ENCODE measurements around the gene MAP1LC3A. TPM values are rescaled to one million over a fixed set of nuclear protein-coding genes. Genes with fewer than 3 reads are reported as not detected.
A peak's percentile ranks its signal among the peaks of the same experiment; 100 is the strongest.
"Not testable (repeated sequence)": the region's sequence is repeated elsewhere in the genome, so short reads cannot be mapped to it uniquely, and the experiment has no call there.

Gene MAP1LC3A
- total RNA-seq, 2 experiments from 2014 or later, result 1.6 to 1.7 TPM

DNA sequence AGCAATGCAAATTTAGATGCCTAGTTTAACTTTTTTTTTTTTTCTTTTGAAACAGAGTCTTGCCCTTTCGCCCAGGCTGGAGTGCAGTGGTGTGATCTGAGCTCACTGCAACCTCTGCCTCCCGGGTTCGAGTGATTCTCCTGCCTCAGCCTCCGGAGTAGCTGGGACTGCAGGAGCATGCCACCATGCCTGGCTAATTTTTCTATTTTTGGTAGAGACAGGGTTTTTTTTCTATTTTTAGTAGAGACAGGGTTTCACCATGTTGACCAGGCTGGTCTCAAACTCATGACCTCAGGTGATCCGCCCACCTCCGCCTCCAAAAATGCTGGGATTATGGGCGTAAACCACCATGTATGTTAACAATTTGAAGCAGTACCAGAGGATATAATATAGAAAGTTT is 39.7 kb upstream of the MAP1LC3A start:
- intact Hi-C loops (cut with micrococcal nuclease), result loop anchor here (5.0 to 10.0 kb wide), 2 partner anchors 358 to 404 kb away; partner anchors contain the start of genes ACSS2 and EIF2S2
- peaks cover 48% of the 10 kb centered on the region for H3K4me1 Mint-ChIP-seq (ENCODE audit: low read depth)

DNA sequence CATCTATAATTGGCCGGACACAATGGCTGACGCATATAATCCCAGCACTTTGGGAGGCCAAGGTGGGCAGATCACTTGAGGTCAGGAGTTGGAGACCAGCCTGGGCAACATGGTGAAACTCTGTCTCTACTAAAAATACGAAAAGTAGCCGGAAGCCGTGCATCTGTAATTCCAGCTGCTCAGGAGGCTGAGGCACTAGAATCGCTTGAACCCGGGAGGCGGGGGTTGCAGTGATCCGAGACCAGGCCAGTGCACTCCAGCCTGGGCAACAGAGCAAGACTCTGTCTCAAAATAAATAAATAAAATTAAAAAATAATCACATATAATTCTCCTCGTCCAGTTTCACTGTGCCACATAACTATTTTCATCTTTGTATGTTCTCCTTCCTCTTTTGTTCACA is 38.7 kb upstream of the MAP1LC3A start:
- CTCF ChIA-PET, result interaction anchor here (1.5 to 6.2 kb wide), 3 partner anchors 19 to 207 kb away, joined by 5 to 82 read pairs (median 48); no protein-coding TSS in a partner anchor
- not testable (repeated sequence) for H3K4me3 Mint-ChIP-seq; H3K27me3 Mint-ChIP-seq (ENCODE audit: low read depth); H3K9me3 Mint-ChIP-seq; H3K36me3 Mint-ChIP-seq (ENCODE audit: low read depth); H3K27ac Mint-ChIP-seq; DNase-seq
- peaks cover 48% of the 10 kb centered on the region for H3K4me1 Mint-ChIP-seq (ENCODE audit: low read depth)
- intact Hi-C loops (cut with micrococcal nuclease), result loop anchor here (5.0 to 10.0 kb wide), 2 partner anchors 357 to 405 kb away; partner anchors contain the start of genes ACSS2 and EIF2S2

More for the DNA sequence above, 39.7 kb upstream of the MAP1LC3A start:
- not testable (repeated sequence) for H3K27me3 Mint-ChIP-seq (ENCODE audit: low read depth); H3K9me3 Mint-ChIP-seq; DNase-seq; H3K27ac Mint-ChIP-seq; H3K4me3 Mint-ChIP-seq; H3K36me3 Mint-ChIP-seq (ENCODE audit: low read depth)
- CTCF ChIA-PET, result interaction anchor here (1.5 to 5.0 kb wide), 2 partner anchors 19 to 206 kb away, joined by 5 to 48 read pairs; no protein-coding TSS in a partner anchor

DNA sequence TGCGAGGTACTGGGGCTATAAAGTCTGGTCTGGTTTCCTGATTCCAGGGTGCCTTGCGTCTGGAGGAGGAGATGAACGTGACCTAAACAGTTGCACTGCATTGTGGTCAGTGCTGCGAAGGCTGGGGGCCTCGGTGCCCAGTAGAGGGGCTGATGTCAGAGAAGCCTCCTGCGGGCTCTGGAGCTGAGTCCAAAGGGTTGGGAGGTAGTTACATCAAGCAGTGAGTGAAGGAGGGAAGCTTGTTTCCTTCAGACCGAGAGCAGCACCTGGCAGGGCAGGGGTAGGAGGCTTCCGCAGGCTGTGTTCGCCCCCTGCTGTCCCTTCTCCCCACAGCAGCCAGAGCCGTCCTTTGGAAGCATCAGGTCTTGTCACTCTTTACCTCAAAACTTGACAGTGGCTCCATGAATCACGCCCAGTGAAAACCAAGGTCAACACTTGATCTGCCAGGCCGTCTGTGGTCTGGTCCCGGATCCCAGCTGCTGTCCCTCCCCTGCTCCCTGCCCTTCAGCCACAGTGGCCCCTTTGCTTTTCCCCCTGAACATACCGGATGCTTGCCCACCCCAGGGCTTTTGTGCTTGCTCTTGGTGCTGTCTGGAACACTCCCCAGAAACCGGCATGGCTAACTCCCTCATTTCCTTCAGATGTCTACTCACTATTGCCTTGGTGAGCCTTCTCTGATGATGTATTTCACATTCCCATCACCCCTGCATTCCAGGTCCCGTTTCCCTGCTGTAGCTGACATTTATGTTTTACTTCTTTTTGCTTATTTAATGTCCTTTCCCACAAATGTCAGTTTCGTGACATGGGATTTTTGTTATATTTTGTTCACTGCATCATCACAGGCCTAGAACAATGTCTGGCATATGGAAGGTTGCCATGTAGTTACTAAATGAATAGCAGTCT is 35.3 kb upstream of the MAP1LC3A start:
- peak; percentile 74 for DNase-seq
- Mint-ChIP-seq H3K4me1 (ENCODE audit: low read depth) (peaks cover 42% of the 10 kb centered on the region), H3K27ac (no peak overlapping the region), H3K27me3 (ENCODE audit: low read depth) (no peaks in the 10 kb centered on the region), H3K4me3 (no peak overlapping the region), H3K9me3 (no peaks in the 10 kb centered on the region), H3K36me3 (ENCODE audit: low read depth) (peaks cover 11% of the 10 kb centered on the region)
- CTCF ChIA-PET, result interaction anchor here (0.6 to 6.2 kb wide), 12 partner anchors 8 to 499 kb away, joined by 3 to 82 read pairs (median 4); no protein-coding TSS in a partner anchor
- intact Hi-C loops (cut with micrococcal nuclease), result loop anchor here (1.0 to 2.0 kb wide), 2 partner anchors 211 to 332 kb away; no protein-coding TSS in a partner anchor

DNA sequence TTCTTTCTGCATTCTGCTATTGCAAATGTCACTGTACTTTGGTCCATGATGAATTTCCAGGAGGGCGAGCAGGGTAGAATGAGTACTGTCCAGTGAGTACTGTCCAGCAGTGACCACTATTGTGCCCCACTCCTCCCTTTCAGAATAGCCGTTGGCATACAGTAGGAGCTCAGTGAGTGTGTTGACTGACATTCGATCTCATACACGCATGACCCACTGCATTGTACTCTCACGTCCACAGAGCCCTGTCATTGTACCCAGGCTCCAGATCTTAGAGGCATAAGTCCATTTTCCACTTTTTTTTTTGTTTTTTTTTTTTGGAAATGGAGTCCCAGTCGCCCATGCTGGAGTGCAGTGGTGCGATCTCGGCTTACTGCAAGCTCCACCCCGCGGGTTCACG is 34.1 kb upstream of the MAP1LC3A start:
- intact Hi-C loops (cut with micrococcal nuclease), result no loop called here
- H3K27me3 Mint-ChIP-seq (ENCODE audit: low read depth), result no peaks in the 10 kb centered on the region
- CTCF ChIA-PET, result interaction anchor here (0.9 to 6.2 kb wide), 2 partner anchors 14 to 212 kb away, joined by 3 to 82 read pairs; no protein-coding TSS in a partner anchor

DNA sequence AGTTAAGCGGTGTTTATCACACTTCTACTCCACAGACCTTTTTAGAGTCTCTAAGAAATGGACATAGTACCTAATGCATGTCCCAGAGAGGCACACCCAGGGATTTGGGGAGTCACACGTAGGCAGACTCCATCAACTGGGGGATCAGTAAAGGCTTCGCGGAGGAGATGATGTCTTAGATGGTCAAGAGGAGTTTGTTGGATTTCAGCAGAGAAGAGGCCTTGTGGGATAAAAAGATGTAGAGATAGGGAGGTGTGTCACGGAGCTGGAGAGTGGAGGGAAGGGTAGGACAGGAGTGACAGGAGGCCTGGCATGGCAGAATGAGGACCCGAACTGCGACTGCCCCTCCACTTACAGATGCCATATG is 33.2 kb upstream of the MAP1LC3A start:
- no peak overlapping the region for H3K4me3 Mint-ChIP-seq
- no peak for DNase-seq
- CTCF ChIA-PET, result interaction anchor here (6.2 kb wide), 1 partner anchor 213 kb away, joined by 82 read pairs; no protein-coding TSS in a partner anchor
- intact Hi-C loops (cut with micrococcal nuclease), result no loop called here
- no peak overlapping the region for H3K27ac Mint-ChIP-seq
- H3K27me3 Mint-ChIP-seq (ENCODE audit: low read depth), result no peaks in the 10 kb centered on the region
- no peaks in the 10 kb centered on the region for H3K9me3 Mint-ChIP-seq
- H3K36me3 Mint-ChIP-seq (ENCODE audit: low read depth), result peaks cover 12% of the 10 kb centered on the region
- H3K4me1 Mint-ChIP-seq (ENCODE audit: low read depth), result peaks cover 29% of the 10 kb centered on the region

More for the DNA sequence above, 34.1 kb upstream of the MAP1LC3A start:
- H3K36me3 Mint-ChIP-seq (ENCODE audit: low read depth), result peaks cover 14% of the 10 kb centered on the region
- no peaks in the 10 kb centered on the region for H3K9me3 Mint-ChIP-seq
- H3K4me1 Mint-ChIP-seq (ENCODE audit: low read depth), result peaks cover 35% of the 10 kb centered on the region
- no peak for DNase-seq
- no peak overlapping the region for H3K4me3 Mint-ChIP-seq
- no peak overlapping the region for H3K27ac Mint-ChIP-seq

DNA sequence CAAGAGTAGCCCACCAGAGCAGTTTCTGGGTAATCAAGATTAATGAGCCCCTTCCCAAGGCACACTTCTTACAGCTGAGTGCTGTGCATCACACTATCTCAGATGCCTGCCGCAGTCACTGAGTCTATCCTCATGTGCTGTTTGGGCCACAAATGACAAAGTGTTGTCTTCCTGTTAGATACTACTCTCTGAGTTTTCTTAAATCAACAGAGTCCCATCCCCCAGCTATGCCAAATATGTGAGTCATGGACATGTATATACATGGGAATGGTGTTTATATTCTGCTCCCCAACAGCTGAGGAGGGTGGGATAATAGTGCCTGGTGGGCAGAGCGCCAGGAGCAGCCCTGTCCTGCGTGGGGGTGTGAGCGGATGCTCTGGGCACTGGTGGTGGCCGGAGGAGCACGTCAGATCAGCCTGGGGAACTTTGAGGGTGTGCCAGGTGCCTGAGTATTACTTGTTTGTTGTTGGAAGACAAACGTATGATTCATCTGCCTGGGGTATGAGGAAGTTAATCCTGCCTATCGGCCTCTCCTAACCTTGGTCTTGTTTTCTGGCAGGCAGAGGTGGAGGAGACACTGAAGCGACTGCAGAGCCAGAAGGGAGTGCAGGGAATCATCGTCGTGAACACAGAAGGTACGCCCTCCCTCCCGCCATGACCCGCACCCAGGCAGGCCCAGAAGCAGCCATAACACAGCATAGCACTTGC is 32.7 kb upstream of the MAP1LC3A start:
- H3K27me3 Mint-ChIP-seq (ENCODE audit: low read depth), result no peaks in the 10 kb centered on the region
- no peak overlapping the region for H3K4me3 Mint-ChIP-seq
- no peak overlapping the region for H3K27ac Mint-ChIP-seq
- H3K9me3 Mint-ChIP-seq, result no peaks in the 10 kb centered on the region
- intact Hi-C loops (cut with micrococcal nuclease), result no loop called here
- H3K36me3 Mint-ChIP-seq (ENCODE audit: low read depth), result peaks cover 12% of the 10 kb centered on the region
- DNase-seq, result no peak
- CTCF ChIA-PET, result interaction anchor here (6.2 kb wide), 1 partner anchor 213 kb away, joined by 82 read pairs; no protein-coding TSS in a partner anchor
- peaks cover 28% of the 10 kb centered on the region for H3K4me1 Mint-ChIP-seq (ENCODE audit: low read depth)

DNA sequence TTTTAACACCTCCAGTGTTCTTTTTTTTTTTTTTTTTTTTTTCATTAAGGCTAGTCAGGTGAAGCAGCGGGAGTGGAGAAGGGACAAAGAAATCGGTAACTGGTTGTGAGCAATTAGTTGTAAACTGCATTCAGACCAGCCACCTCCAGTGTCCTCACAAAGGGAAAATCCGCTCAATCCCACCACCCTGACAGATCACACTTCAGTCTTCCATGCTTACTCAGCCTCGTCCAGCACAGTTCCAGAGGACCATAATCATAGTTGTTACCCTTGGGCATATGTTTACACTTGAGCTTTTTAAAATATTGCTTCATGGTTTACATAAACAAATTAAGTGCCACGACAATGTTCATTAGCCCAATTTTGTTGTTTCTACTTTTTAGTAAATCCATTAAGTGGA is 32.1 kb upstream of the MAP1LC3A start:
- H3K4me1 Mint-ChIP-seq (ENCODE audit: low read depth), result peaks cover 25% of the 10 kb centered on the region
- no peak overlapping the region for H3K4me3 Mint-ChIP-seq
- H3K27ac Mint-ChIP-seq, result no peak overlapping the region
- no peaks in the 10 kb centered on the region for H3K27me3 Mint-ChIP-seq (ENCODE audit: low read depth)
- intact Hi-C loops (cut with micrococcal nuclease), result no loop called here
- peaks cover 12% of the 10 kb centered on the region for H3K36me3 Mint-ChIP-seq (ENCODE audit: low read depth)
- no peaks in the 10 kb centered on the region for H3K9me3 Mint-ChIP-seq
- CTCF ChIA-PET, result interaction anchor here (1.3 to 1.5 kb wide), 3 partner anchors 12 to 214 kb away, joined by 3 to 8 read pairs (median 6); no protein-coding TSS in a partner anchor
- DNase-seq, result no peak

DNA sequence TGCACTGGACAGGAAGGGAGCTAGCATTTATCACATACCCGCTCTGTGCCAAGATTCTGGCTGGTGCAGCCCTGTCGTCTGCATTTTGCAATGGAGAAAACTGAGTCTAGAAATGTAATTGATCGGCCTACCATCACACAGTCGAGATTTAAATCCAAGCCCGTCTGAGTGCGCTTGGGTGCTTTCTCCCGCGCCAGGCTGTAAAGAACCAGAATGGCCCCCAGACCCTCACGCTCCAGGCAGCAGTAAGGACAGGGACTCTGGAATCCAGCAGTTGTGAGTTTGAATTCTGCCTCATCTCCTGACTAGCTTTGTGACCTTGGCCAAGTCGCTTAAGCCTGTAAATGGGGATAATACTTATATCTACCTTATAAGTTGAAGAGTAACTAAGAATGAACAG is 31.5 kb upstream of the MAP1LC3A start:
- Mint-ChIP-seq H3K4me3 (no peak overlapping the region), H3K36me3 (ENCODE audit: low read depth) (peaks cover 12% of the 10 kb centered on the region), H3K27me3 (ENCODE audit: low read depth) (no peaks in the 10 kb centered on the region), H3K4me1 (ENCODE audit: low read depth) (peaks cover 21% of the 10 kb centered on the region), H3K9me3 (no peaks in the 10 kb centered on the region), H3K27ac (no peak overlapping the region)
- CTCF ChIA-PET, result interaction anchor here (1.3 to 1.5 kb wide), 3 partner anchors 11 to 214 kb away, joined by 3 to 8 read pairs (median 6); no protein-coding TSS in a partner anchor
- no peak for DNase-seq
- intact Hi-C loops (cut with micrococcal nuclease), result no loop called here

DNA sequence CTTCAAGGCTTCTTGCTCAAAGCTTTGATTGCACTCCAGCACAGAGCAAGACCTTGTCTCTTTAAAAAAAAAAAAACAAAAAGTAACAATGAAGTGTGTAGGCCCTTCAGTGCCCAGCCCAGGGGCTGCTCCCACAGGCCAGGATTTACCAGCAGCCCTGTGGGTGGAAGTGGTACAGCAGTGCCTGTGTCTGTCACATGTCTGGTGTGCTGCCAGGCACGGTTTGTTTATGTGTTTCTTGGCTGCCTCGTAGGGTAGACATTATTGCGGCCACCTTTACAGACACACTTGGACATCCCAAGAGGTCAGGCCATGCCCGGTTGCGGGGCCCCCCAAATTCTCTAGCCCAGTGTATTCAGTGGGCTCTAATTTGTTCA is 29.6 kb upstream of the MAP1LC3A start:
- DNase-seq, result no peak
- CTCF ChIA-PET, result interaction anchor here (0.5 to 0.7 kb wide), 2 partner anchors 107 to 195 kb away, joined by 3 to 4 read pairs; no protein-coding TSS in a partner anchor
- Mint-ChIP-seq H3K9me3 (no peaks in the 10 kb centered on the region), H3K4me3 (no peak overlapping the region), H3K27ac (no peak overlapping the region), H3K36me3 (ENCODE audit: low read depth) (peaks cover 12% of the 10 kb centered on the region), H3K27me3 (ENCODE audit: low read depth) (no peaks in the 10 kb centered on the region), H3K4me1 (ENCODE audit: low read depth) (peaks cover 6% of the 10 kb centered on the region)
- intact Hi-C loops (cut with micrococcal nuclease), result no loop called here

DNA sequence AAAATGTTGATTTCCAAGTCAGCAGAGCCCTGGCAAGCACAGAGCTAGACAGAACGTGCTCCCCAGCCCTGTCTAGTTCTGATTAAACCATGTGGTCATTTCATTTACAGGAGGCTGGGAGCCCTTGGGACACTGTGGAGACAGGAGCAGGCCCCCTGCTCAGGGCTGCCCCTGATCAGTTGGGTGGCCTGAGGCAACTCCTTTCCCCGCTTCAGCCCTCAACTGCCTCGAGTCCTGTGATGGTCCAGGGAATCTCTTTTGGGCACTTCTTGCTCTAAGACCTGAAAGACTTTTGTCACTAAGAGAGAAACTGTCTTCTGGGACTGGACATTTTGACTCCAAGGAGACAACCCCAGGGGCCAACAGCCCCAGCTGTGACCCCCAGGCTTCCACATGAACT is 28.8 kb upstream of the MAP1LC3A start:
- H3K9me3 Mint-ChIP-seq, result no peaks in the 10 kb centered on the region
- peaks cover 15% of the 10 kb centered on the region for H3K36me3 Mint-ChIP-seq (ENCODE audit: low read depth)
- CTCF ChIA-PET, result interaction anchor here (0.7 to 3.4 kb wide), 4 partner anchors 10 to 217 kb away, joined by 3 to 13 read pairs (median 3); no protein-coding TSS in a partner anchor
- peaks cover 3% of the 10 kb centered on the region for H3K4me1 Mint-ChIP-seq (ENCODE audit: low read depth)
- H3K27me3 Mint-ChIP-seq (ENCODE audit: low read depth), result no peaks in the 10 kb centered on the region
- H3K4me3 Mint-ChIP-seq, result no peak overlapping the region
- no peak for DNase-seq
- no peak overlapping the region for H3K27ac Mint-ChIP-seq
- intact Hi-C loops (cut with micrococcal nuclease), result no loop called here

DNA sequence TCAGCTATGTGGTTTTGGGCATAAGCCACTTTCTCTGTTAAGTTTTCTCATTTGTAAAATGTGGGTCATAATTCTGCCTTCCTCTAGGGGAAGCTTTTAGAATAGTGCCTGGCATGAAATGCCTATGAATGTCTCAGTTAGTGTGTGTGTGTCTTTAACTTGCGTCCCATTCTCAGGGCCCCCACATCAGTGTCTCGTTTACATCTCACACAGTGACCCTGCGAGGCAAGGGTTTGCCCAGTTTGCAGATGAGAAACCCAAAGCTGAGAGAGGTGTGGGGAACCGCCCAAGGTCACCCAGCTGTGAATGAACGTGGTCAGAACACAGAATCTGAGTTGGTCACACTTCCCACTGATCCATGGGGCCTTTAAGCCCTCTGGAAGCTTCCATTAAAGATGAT is 28.2 kb upstream of the MAP1LC3A start:
- Mint-ChIP-seq H3K36me3 (ENCODE audit: low read depth) (peaks cover 18% of the 10 kb centered on the region), H3K4me3 (no peak overlapping the region), H3K27me3 (ENCODE audit: low read depth) (no peaks in the 10 kb centered on the region), H3K9me3 (no peaks in the 10 kb centered on the region), H3K4me1 (ENCODE audit: low read depth) (peaks cover 3% of the 10 kb centered on the region), H3K27ac (no peak overlapping the region)
- intact Hi-C loops (cut with micrococcal nuclease), result no loop called here
- CTCF ChIA-PET, result interaction anchor here (0.6 to 3.4 kb wide), 4 partner anchors 9 to 218 kb away, joined by 3 to 13 read pairs (median 3); no protein-coding TSS in a partner anchor
- DNase-seq, result no peak

All from activated naive CD4-positive, alpha-beta T cell treated with anti-CD3 and anti-CD28 coated beads for 36 hours (primary cell).